GM12864 (cell line): ENCODE results near the gene UGT1A6.

Experiments used
- DNase-seq: peaks from one replicate; pipeline ENCODE4 v3.0.0-alpha.2; 2011; ENCODE audit warnings: low read depth
- H3K4me3 ChIP-seq: 2 replicates; pipeline ENCODE4 v1.5.1; 2011; ENCODE audit warnings: mild to moderate bottlenecking, low read depth, low read length, control low read depth
- TF ChIP-seq, protein P1 (sequence below): IDR thresholded peaks from 2 replicates; pipeline ENCODE4 v1.5.1; 2011; ENCODE audit warnings: low read depth, mild to moderate bottlenecking, moderate library complexity, low read length, control low read depth, inconsistent platforms; ENCODE audit errors: missing control alignments

UGT1A6 gene

GRCh38 chr2:233793465-233794127 lies 100.9 kb downstream of the UGT1A6 start:
- no peak overlapping the region for H3K4me3 ChIP-seq
- no peak for DNase-seq
- TF ChIP-seq, protein P1, sequence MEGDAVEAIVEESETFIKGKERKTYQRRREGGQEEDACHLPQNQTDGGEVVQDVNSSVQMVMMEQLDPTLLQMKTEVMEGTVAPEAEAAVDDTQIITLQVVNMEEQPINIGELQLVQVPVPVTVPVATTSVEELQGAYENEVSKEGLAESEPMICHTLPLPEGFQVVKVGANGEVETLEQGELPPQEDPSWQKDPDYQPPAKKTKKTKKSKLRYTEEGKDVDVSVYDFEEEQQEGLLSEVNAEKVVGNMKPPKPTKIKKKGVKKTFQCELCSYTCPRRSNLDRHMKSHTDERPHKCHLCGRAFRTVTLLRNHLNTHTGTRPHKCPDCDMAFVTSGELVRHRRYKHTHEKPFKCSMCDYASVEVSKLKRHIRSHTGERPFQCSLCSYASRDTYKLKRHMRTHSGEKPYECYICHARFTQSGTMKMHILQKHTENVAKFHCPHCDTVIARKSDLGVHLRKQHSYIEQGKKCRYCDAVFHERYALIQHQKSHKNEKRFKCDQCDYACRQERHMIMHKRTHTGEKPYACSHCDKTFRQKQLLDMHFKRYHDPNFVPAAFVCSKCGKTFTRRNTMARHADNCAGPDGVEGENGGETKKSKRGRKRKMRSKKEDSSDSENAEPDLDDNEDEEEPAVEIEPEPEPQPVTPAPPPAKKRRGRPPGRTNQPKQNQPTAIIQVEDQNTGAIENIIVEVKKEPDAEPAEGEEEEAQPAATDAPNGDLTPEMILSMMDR = no peak

DNA sequence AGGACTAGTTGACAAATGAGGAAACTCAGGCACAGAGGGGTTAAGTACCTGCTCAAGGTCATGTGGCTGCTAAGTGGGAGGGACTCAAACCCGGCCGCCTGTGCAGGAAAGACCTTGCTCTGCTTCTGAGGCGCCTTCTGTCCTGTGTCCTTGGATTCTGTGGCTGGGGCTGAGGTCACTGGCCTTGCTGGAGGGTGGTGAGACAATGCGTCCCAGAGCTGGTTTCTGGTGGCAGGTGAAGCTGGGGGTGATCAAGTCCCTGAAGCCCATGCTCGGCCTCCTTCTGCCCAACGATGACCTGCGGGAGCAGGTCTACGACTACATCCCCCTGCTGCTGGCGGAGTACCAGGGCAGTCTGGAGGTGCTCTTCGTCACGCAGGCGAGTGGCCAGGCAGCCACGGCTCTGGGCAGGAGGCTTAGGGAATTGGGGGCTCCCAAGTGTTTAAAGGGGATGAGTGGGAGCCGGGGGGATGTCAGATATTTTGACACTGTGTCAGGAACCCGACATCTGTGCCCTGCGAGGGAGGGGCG lies 101.5 kb downstream of the UGT1A6 start:
- TF ChIP-seq, protein P1 = no peak

DNA sequence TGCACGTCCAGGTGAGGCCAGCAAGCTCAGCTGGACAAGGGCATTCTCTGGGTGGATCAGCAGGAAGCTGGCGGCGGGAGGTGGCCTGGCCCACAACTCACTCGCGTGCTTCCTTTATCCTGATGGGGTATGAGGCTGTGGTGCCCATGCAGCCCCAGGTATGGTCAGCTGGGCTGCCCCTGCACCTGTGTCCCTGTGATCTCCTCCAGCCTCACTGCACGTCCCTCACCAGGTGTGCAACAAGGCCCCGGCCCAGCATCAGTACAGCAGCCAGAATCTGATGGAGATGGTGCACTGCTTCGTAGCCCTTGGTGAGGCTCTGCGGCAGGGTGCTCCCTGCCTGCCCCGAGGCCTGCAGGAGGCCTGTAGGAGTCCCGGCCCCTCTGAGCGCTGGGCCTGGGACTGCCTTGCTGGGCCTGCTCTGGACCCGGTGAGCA lies 103.1 kb downstream of the UGT1A6 start:
- H3K4me3 ChIP-seq = no peak overlapping the region
- DNase-seq = no peak
- TF ChIP-seq, protein P1 = no peak

More for the DNA sequence above, 101.5 kb downstream of the UGT1A6 start:
- H3K4me3 ChIP-seq = no peak overlapping the region
- no peak for DNase-seq

GRCh38 chr2:233796254-233796653 lies 103.6 kb downstream of the UGT1A6 start:
- no peak for DNase-seq
- TF ChIP-seq, protein P1 = no peak
- no peak overlapping the region for H3K4me3 ChIP-seq

- TF ChIP-seq, protein P1 = no peak
- H3K4me3 ChIP-seq = no peak overlapping the region
- no peak for DNase-seq
Measured at GRCh38 chr2:233798335-233799086, 105.8 kb downstream of the UGT1A6 start.

- TF ChIP-seq, protein P1 = no peak
- H3K4me3 ChIP-seq = no peak overlapping the region
- DNase-seq = no peak
Measured at GRCh38 chr2:233799087-233799665, 106.5 kb downstream of the UGT1A6 start.
